Nucleus accumbens (tissue), 56 donors: ENCODE data around the gene FKBP15.
"Not testable (repeated sequence)": the region's sequence is repeated elsewhere in the genome, so short reads cannot be mapped to it uniquely, and the experiment has no call there.

Experiments used
- DNase-seq, 56 donors: peaks; one replicate each; lab custom pipeline; 2025; lab: John Stamatoyannopoulos, UW

FKBP15 gene

GRCh38 chr9:113235701-113236255, 14.7 kb upstream of the FKBP15 start:
- not testable (repeated sequence) for DNase-seq

GRCh38 chr9:113231701-113232100, 10.6 kb upstream of the FKBP15 start:
- DNase-seq = no peak

- no peak for DNase-seq
Observed at GRCh38 chr9:113228130-113228665, 7.1 kb upstream of the FKBP15 start.

GRCh38 chr9:113227436-113227835, 6.4 kb upstream of the FKBP15 start:
- no peak for DNase-seq

GRCh38 chr9:113223963-113224362, 2.9 kb upstream of the FKBP15 start:
- no peak for DNase-seq

GRCh38 chr9:113222482-113222841, 1.4 kb upstream of the FKBP15 start:
- DNase-seq = peak in 1 of 56 donors; percentile 1

- no peak for DNase-seq
Observed at GRCh38 chr9:113221800-113222481, 864 bp upstream of the FKBP15 start.

- DNase-seq = peak in 1 of 56 donors; percentile 28
Observed at GRCh38 chr9:113220467-113221002, 542 bp downstream of the FKBP15 start.

GRCh38 chr9:113219969-113220368, 1.1 kb downstream of the FKBP15 start:
- no peak for DNase-seq

GRCh38 chr9:113219186-113219936, 1.7 kb downstream of the FKBP15 start:
- DNase-seq = no peak

GRCh38 chr9:113216406-113216805, 4.7 kb downstream of the FKBP15 start:
- DNase-seq = no peak

GRCh38 chr9:113215132-113215531, 5.9 kb downstream of the FKBP15 start:
- no peak for DNase-seq

GRCh38 chr9:113210815-113211214, 10.3 kb downstream of the FKBP15 start:
- DNase-seq = peak in 2 of 56 donors; percentile 2 to 5

- DNase-seq = no peak
Observed at GRCh38 chr9:113205861-113206260, 15.2 kb downstream of the FKBP15 start.

- DNase-seq = no peak
Observed at GRCh38 chr9:113205432-113205831, 15.6 kb downstream of the FKBP15 start.

- no peak for DNase-seq
Observed at GRCh38 chr9:113199683-113200329, 21.3 kb downstream of the FKBP15 start.

GRCh38 chr9:113192455-113192854, 28.6 kb downstream of the FKBP15 start:
- no peak for DNase-seq

GRCh38 chr9:113187929-113188595, 33.0 kb downstream of the FKBP15 start:
- DNase-seq = peak in 30 of 56 donors; percentile 3 to 70 (median 34)

- no peak for DNase-seq
Observed at GRCh38 chr9:113186137-113186755, 34.8 kb downstream of the FKBP15 start.

- DNase-seq = no peak
Observed at GRCh38 chr9:113185271-113185670, 35.8 kb downstream of the FKBP15 start.
